Endodermal cell (in vitro differentiated cells): ENCODE results near the gene TMA7B. TPM values are rescaled to one million over a fixed set of nuclear protein-coding genes. Genes with fewer than 3 reads are reported as not detected.

ENCODE experiments used
- DNase-seq: peaks from one replicate; pipeline ENCODE4 v3.0.0-alpha.2; 2017
- H3K27ac ChIP-seq: 2 replicates; pipeline ENCODE4 v1.5.1; 2013; ENCODE audit warnings: mild to moderate bottlenecking, low read depth, low read length, moderate library complexity
- H3K27me3 ChIP-seq: 2 replicates; pipeline ENCODE4 v1.6.1; 2013; ENCODE audit warnings: mild to moderate bottlenecking, low read length, moderate library complexity; ENCODE audit not compliant: insufficient read depth, control insufficient read depth, poor library complexity, severe bottlenecking
- H3K36me3 ChIP-seq: 2 replicates; pipeline ENCODE4 v1.7.0; 2013; ENCODE audit warnings: mild to moderate bottlenecking, low read length, moderate library complexity; ENCODE audit not compliant: control insufficient read depth, insufficient read depth
- H3K4me1 ChIP-seq: one replicate; pipeline ENCODE4 v1.7.0; 2013; ENCODE audit warnings: low read length; ENCODE audit not compliant: control insufficient read depth, insufficient read depth
- H3K4me3 ChIP-seq: 2 replicates; pipeline ENCODE4 v1.5.1; 2013; ENCODE audit warnings: mild to moderate bottlenecking, low read length, moderate library complexity
- H3K9ac ChIP-seq: 2 replicates; pipeline ENCODE4 v1.6.1; 2013; ENCODE audit warnings: mild to moderate bottlenecking, low read length, moderate library complexity; ENCODE audit not compliant: poor library complexity, severe bottlenecking; ENCODE audit errors: extremely low read depth
- H3K9me3 ChIP-seq: 2 replicates; pipeline ENCODE4 v1.6.1; 2013; ENCODE audit warnings: mild to moderate bottlenecking, low read length, moderate library complexity; ENCODE audit not compliant: control insufficient read depth
- H3K27ac Mint-ChIP-seq: 2 replicates; pipeline ENCODE4 v1.8.0; 2020; ENCODE audit warnings: mixed read lengths
- H3K27me3 Mint-ChIP-seq: 2 replicates; pipeline ENCODE4 v1.8.0; 2021; ENCODE audit warnings: mild to moderate bottlenecking, mixed read lengths; ENCODE audit not compliant: insufficient read depth
- H3K36me3 Mint-ChIP-seq: 2 replicates; pipeline ENCODE4 v1.8.0; 2020; ENCODE audit warnings: low read depth, mixed read lengths
- H3K4me1 Mint-ChIP-seq: 2 replicates; pipeline ENCODE4 v1.8.0; 2020; ENCODE audit warnings: mixed read lengths
- H3K4me3 Mint-ChIP-seq: 2 replicates; pipeline ENCODE4 v1.8.0; 2020; ENCODE audit warnings: mild to moderate bottlenecking, moderate library complexity, mixed read lengths
- H3K9me3 Mint-ChIP-seq: 2 replicates; pipeline ENCODE4 v1.8.0; 2020; ENCODE audit warnings: mild to moderate bottlenecking, mixed read lengths
- WGBS, 2 experiments: methylation state at CpG; one replicate each; pipeline versions ENCODE4 v1.1.5 to v1.1.7; 2013; ENCODE audit warnings: missing lambda C conversion rate in 2 of 2, mixed read lengths in 1 of 2; ENCODE audit not compliant: insufficient coverage in 1 of 2, insufficient read length in 1 of 2; 5-methylcytosine and 5-hydroxymethylcytosine counted together
- total RNA-seq, 2 donors: library from RNA; stranded (reverse); fragmentation: NEBNext Ultra II Directional in 1 of 2; extraction: Animal tissue kit (Norgen Biotek cat#: 25700) in 1 of 2; gene quantifications; 2 replicates in 1 of 2; 3 replicates in 1 of 2; pipeline ENCODE4 v1.2.1, GENCODE V29; 2021
- TF ChIP-seq, protein P1 (sequence below): fragments of 200-600 bp; sonication (generic); conservative IDR thresholded peaks from 2 replicates; pipeline ENCODE4 v1.5.0; 2021; ENCODE audit warnings: antibody characterized with exemption, mild to moderate bottlenecking

TMA7B gene
- total RNA-seq, 2 donors from 2014 or later = not detected

DNA sequence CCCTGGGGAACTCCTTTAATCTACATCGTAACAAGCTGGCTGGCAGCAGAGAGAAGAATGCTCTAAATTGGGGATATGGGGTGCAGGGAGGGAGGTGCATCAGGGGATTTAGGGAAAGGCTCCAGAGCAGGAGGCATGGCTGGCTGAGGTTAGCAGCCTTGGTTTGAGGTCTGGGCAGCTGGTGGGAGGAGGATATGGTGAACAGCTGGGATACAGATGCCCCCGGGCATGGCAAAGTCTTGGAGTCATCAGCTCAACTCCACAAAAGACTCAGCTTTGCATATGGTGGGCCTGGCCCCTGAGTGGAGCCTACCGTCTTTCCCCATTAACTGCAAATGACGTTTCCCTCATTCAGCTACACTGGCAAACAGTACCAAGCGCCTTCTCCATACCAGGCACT is 40.0 kb downstream of the TMA7B start:
- 92 to 94% methylated on average over 3 to 5 of the region's 5 CpGs for WGBS, 2 experiments
- DNase-seq = no peak
- TF ChIP-seq, protein P1, sequence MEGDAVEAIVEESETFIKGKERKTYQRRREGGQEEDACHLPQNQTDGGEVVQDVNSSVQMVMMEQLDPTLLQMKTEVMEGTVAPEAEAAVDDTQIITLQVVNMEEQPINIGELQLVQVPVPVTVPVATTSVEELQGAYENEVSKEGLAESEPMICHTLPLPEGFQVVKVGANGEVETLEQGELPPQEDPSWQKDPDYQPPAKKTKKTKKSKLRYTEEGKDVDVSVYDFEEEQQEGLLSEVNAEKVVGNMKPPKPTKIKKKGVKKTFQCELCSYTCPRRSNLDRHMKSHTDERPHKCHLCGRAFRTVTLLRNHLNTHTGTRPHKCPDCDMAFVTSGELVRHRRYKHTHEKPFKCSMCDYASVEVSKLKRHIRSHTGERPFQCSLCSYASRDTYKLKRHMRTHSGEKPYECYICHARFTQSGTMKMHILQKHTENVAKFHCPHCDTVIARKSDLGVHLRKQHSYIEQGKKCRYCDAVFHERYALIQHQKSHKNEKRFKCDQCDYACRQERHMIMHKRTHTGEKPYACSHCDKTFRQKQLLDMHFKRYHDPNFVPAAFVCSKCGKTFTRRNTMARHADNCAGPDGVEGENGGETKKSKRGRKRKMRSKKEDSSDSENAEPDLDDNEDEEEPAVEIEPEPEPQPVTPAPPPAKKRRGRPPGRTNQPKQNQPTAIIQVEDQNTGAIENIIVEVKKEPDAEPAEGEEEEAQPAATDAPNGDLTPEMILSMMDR = no peak
- no peaks in the 10 kb centered on the region for H3K9me3 ChIP-seq
- H3K27me3 ChIP-seq = peaks cover 7% of the 10 kb centered on the region
- no peaks in the 10 kb centered on the region for H3K36me3 ChIP-seq
- H3K27me3 Mint-ChIP-seq = no peaks in the 10 kb centered on the region
- peak overlapping the region; percentile 54 for H3K4me3 ChIP-seq
- H3K36me3 Mint-ChIP-seq = peaks cover 15% of the 10 kb centered on the region
- H3K27ac ChIP-seq = no peak overlapping the region
- peak overlapping the region; percentile 24 for H3K4me3 Mint-ChIP-seq
- H3K27ac Mint-ChIP-seq = peak overlapping the region; percentile 92
- H3K9ac ChIP-seq = peak overlapping the region; percentile 35
- H3K4me1 ChIP-seq = peaks cover 39% of the 10 kb centered on the region
- H3K4me1 Mint-ChIP-seq = peaks cover 84% of the 10 kb centered on the region
- no peaks in the 10 kb centered on the region for H3K9me3 Mint-ChIP-seq

DNA sequence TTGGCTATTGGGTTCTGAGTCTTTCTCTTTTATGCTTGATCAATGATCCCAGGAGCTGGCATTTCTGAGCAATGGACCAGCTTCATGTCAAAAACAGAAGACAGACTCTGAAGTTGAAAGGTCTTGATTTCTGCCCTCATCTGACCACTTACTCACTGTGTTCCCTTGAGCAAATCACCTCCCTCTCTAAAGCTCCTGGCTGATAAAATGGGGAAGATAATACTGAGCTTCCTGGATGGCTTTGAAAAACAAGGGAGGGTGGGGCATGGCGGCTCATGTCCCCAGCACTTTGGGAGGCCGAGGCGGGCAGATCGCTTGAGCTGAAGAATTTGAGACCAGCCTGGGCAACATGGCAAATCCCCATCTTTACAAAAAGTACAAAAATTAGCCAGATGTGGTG is 40.9 kb downstream of the TMA7B start:
- no peak overlapping the region for H3K27ac ChIP-seq

DNA sequence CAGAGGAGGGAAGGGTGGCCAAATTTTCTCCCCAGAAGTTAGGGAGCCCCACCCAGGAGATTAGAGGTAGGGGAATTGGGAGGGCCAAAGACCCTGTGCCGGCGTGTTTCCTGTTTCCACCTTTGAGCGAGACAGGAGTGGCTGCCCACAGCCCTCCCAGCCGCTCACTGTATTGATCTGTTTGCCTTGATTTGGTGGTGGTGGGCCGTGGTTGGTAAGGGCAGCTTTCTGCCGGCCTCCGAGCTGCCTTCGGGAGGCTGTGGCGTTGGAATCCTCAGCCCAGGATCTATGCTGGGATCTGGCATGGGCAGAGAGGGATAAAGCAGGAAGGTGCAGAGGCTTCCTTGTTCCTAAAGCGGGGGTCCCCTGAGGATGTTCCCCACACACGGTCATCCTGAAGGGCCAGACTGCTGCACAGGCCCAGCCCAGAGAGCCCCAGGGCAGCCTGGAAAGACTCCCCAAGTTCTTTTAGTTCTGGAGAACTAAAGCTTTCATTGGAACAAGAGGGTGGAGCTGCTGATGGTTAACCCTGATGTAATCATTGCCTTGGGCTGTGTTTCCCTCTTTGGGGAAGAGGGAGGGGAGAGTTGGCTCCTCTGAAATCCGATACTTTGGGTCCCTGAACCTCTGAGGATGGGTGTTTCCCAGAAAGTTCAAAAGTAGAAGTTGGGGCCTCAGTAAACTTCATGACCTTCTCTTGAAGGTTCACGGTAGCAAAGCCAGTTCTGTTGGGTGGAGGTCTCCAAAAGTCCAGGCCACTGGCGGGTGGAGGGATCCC is 41.8 kb downstream of the TMA7B start:
- Histone ChIP-seq H3K9me3 (no peaks in the 10 kb centered on the region), H3K27me3 (no peaks in the 10 kb centered on the region), H3K4me1 (peaks cover 41% of the 10 kb centered on the region), H3K4me3 (no peak overlapping the region), H3K36me3 (no peaks in the 10 kb centered on the region), H3K9ac (no peak overlapping the region), H3K27ac (no peak overlapping the region)
- peaks cover 82% of the 10 kb centered on the region for H3K4me1 Mint-ChIP-seq
- peak overlapping the region; percentile 24 for H3K4me3 Mint-ChIP-seq
- WGBS, 2 experiments = 87 to 94% methylated on average over 8 to 14 of the region's 14 CpGs
- no peak for DNase-seq
- H3K9me3 Mint-ChIP-seq = no peaks in the 10 kb centered on the region
- peak overlapping the region; percentile 62 for H3K27ac Mint-ChIP-seq
- peaks cover 16% of the 10 kb centered on the region for H3K36me3 Mint-ChIP-seq
- TF ChIP-seq, protein P1 = no peak
- H3K27me3 Mint-ChIP-seq = no peaks in the 10 kb centered on the region

More for the DNA sequence above, 40.9 kb downstream of the TMA7B start:
- no peak for DNase-seq
- H3K27me3 ChIP-seq = no peaks in the 10 kb centered on the region
- peaks cover 85% of the 10 kb centered on the region for H3K4me1 Mint-ChIP-seq
- no peaks in the 10 kb centered on the region for H3K9me3 Mint-ChIP-seq
- peak overlapping the region; percentile 54 for H3K4me3 ChIP-seq
- H3K4me3 Mint-ChIP-seq = peak overlapping the region; percentile 24
- no peaks in the 10 kb centered on the region for H3K9me3 ChIP-seq
- H3K36me3 ChIP-seq = no peaks in the 10 kb centered on the region
- no peaks in the 10 kb centered on the region for H3K27me3 Mint-ChIP-seq
- peaks cover 16% of the 10 kb centered on the region for H3K36me3 Mint-ChIP-seq
- TF ChIP-seq, protein P1 = no peak
- H3K27ac Mint-ChIP-seq = peak overlapping the region; percentile 92
- peaks cover 39% of the 10 kb centered on the region for H3K4me1 ChIP-seq
- H3K9ac ChIP-seq = no peak overlapping the region
- 77% methylated on average over 4 of the region's 4 CpGs; no CpG with 5 or more reads in 1 of the 2 experiments for WGBS, 2 experiments
